ACC112 (cell line): ENCODE data around the gene DUSP1.

Source experiments
- H2AFZ ChIP-seq: fragments of 200-600 bp; sonication (generic); one replicate; pipeline ENCODE4 v1.6.0; 2017; ENCODE audit warnings: antibody characterized with exemption, low read length; ENCODE audit not compliant: unreplicated experiment
- H3K27ac ChIP-seq: fragments of 200-600 bp; sonication (generic); 2 replicates; pipeline ENCODE4 v1.5.1; 2014; ENCODE audit warnings: low read depth, mild to moderate bottlenecking, antibody characterized with exemption, low read length, moderate library complexity
- H3K27me3 ChIP-seq: fragments of 200-600 bp; sonication (generic); 2 replicates; pipeline ENCODE4 v1.6.1; 2014; ENCODE audit warnings: mild to moderate bottlenecking, antibody characterized with exemption, low read length, moderate library complexity, mixed read lengths; ENCODE audit not compliant: insufficient read depth
- H3K36me3 ChIP-seq: fragments of 200-600 bp; sonication (generic); 2 replicates; pipeline ENCODE4 v1.6.1; 2016; ENCODE audit warnings: mild to moderate bottlenecking, antibody characterized with exemption, low read length, moderate library complexity, mixed read lengths; ENCODE audit not compliant: insufficient read depth
- H3K4me1 ChIP-seq: fragments of 200-600 bp; sonication (generic); one replicate; pipeline ENCODE4 v1.6.1; 2016; ENCODE audit warnings: low read length, mixed read lengths; ENCODE audit not compliant: insufficient read depth, unreplicated experiment, control insufficient read depth
- H3K4me3 ChIP-seq: fragments of 200-600 bp; sonication (generic); 2 replicates; pipeline ENCODE4 v1.5.1; 2014; ENCODE audit warnings: mild to moderate bottlenecking, low read depth, low read length
- H3K79me2 ChIP-seq: fragments of 200-600 bp; sonication (generic); one replicate; pipeline ENCODE4 v1.6.0; 2016; ENCODE audit warnings: low read length; ENCODE audit not compliant: control insufficient read depth, unreplicated experiment, insufficient read depth

Gene DUSP1

GRCh38 chr5:172728481-172729241 lies 42.3 kb downstream of the DUSP1 start:
- H3K27me3 ChIP-seq = no peaks in the 10 kb centered on the region
- no peaks in the 10 kb centered on the region for H3K36me3 ChIP-seq
- no peaks in the 10 kb centered on the region for H3K79me2 ChIP-seq

GRCh38 chr5:172727551-172727950 lies 43.4 kb downstream of the DUSP1 start:
- Histone ChIP-seq H3K4me1 (peaks cover 3% of the 10 kb centered on the region), H3K27ac (no peak overlapping the region), H3K36me3 (no peaks in the 10 kb centered on the region), H3K79me2 (no peaks in the 10 kb centered on the region), H2AFZ (no peak overlapping the region), H3K27me3 (no peaks in the 10 kb centered on the region), H3K4me3 (no peak overlapping the region)

More at GRCh38 chr5:172728481-172729241, 42.3 kb downstream of the DUSP1 start:
- H3K4me3 ChIP-seq = no peak overlapping the region
- H3K27ac ChIP-seq = no peak overlapping the region
- H3K4me1 ChIP-seq = peaks cover 14% of the 10 kb centered on the region
- H2AFZ ChIP-seq = no peak overlapping the region

GRCh38 chr5:172726966-172727365 lies 44.0 kb downstream of the DUSP1 start:
- Histone ChIP-seq H3K79me2 (no peaks in the 10 kb centered on the region), H3K4me1 (peaks cover 3% of the 10 kb centered on the region), H2AFZ (no peak overlapping the region), H3K27me3 (no peaks in the 10 kb centered on the region), H3K27ac (no peak overlapping the region), H3K4me3 (no peak overlapping the region), H3K36me3 (no peaks in the 10 kb centered on the region)

GRCh38 chr5:172725785-172726184 lies 45.2 kb downstream of the DUSP1 start:
- no peaks in the 10 kb centered on the region for H3K36me3 ChIP-seq
- peaks cover 7% of the 10 kb centered on the region for H3K4me1 ChIP-seq
- no peak overlapping the region for H3K27ac ChIP-seq
- H2AFZ ChIP-seq = no peak overlapping the region
- no peaks in the 10 kb centered on the region for H3K27me3 ChIP-seq
- H3K79me2 ChIP-seq = no peaks in the 10 kb centered on the region
- H3K4me3 ChIP-seq = no peak overlapping the region

GRCh38 chr5:172725273-172725672 lies 45.7 kb downstream of the DUSP1 start:
- Histone ChIP-seq H3K4me1 (peaks cover 7% of the 10 kb centered on the region), H3K79me2 (no peaks in the 10 kb centered on the region), H3K27ac (no peak overlapping the region), H3K36me3 (no peaks in the 10 kb centered on the region), H3K27me3 (no peaks in the 10 kb centered on the region), H3K4me3 (no peak overlapping the region), H2AFZ (no peak overlapping the region)

- Histone ChIP-seq H2AFZ (no peak overlapping the region), H3K27me3 (no peaks in the 10 kb centered on the region), H3K36me3 (no peaks in the 10 kb centered on the region), H3K4me3 (no peak overlapping the region), H3K27ac (no peak overlapping the region), H3K79me2 (no peaks in the 10 kb centered on the region), H3K4me1 (peaks cover 7% of the 10 kb centered on the region)
Observed at GRCh38 chr5:172724242-172725183, 46.5 kb downstream of the DUSP1 start.

GRCh38 chr5:172723508-172723907 lies 47.5 kb downstream of the DUSP1 start:
- Histone ChIP-seq H3K4me3 (no peak overlapping the region), H3K27me3 (no peaks in the 10 kb centered on the region), H3K79me2 (no peaks in the 10 kb centered on the region), H3K27ac (no peak overlapping the region), H3K4me1 (peaks cover 7% of the 10 kb centered on the region), H2AFZ (no peak overlapping the region), H3K36me3 (no peaks in the 10 kb centered on the region)

- Histone ChIP-seq H3K4me1 (peaks cover 7% of the 10 kb centered on the region), H3K36me3 (no peaks in the 10 kb centered on the region), H3K79me2 (no peaks in the 10 kb centered on the region), H3K4me3 (no peak overlapping the region), H2AFZ (no peak overlapping the region), H3K27ac (no peak overlapping the region), H3K27me3 (no peaks in the 10 kb centered on the region)
Observed at GRCh38 chr5:172722327-172722815, 48.6 kb downstream of the DUSP1 start.

GRCh38 chr5:172721455-172722326 lies 49.3 kb downstream of the DUSP1 start:
- no peak overlapping the region for H3K4me3 ChIP-seq
- H3K4me1 ChIP-seq = peaks cover 12% of the 10 kb centered on the region
- no peaks in the 10 kb centered on the region for H3K36me3 ChIP-seq
- H3K79me2 ChIP-seq = no peaks in the 10 kb centered on the region
- H2AFZ ChIP-seq = no peak overlapping the region
- H3K27ac ChIP-seq = no peak overlapping the region
- H3K27me3 ChIP-seq = no peaks in the 10 kb centered on the region

- Histone ChIP-seq H3K36me3 (no peaks in the 10 kb centered on the region), H2AFZ (no peak overlapping the region), H3K27ac (no peak overlapping the region), H3K4me1 (peaks cover 12% of the 10 kb centered on the region), H3K4me3 (no peak overlapping the region), H3K79me2 (no peaks in the 10 kb centered on the region), H3K27me3 (no peaks in the 10 kb centered on the region)
Observed at GRCh38 chr5:172720655-172721054, 50.3 kb downstream of the DUSP1 start.
